OCI-LY3 (cell line): ENCODE data around the gene SGPP2.

Experiments
- H2AFZ ChIP-seq: fragments of 200-600, 300-600 bp; shearing (Covaris generic); 2 replicates; pipeline ENCODE4 v1.6.0; 2014; ENCODE audit warnings: antibody characterized with exemption, low read depth, low read length
- H3K27ac ChIP-seq: fragments of 200-600, 300-600 bp; sonication (generic); 2 replicates; pipeline ENCODE4 v1.5.1; 2014; ENCODE audit warnings: mild to moderate bottlenecking, low read length, moderate library complexity, mixed read lengths
- H3K27me3 ChIP-seq: fragments of 200-600, 300-600 bp; sonication (generic); 2 replicates; pipeline ENCODE4 v1.6.1; 2014; ENCODE audit warnings: low read depth, low read length, mixed read lengths
- H3K36me3 ChIP-seq: fragments of 200-600, 300-600 bp; sonication (generic); replicated peaks from 2 replicates; pipeline ENCODE3; 2014; ENCODE audit warnings: low read depth, low read length, mixed read lengths
- H3K4me1 ChIP-seq: fragments of 300-600, 200-600 bp; sonication (generic); 2 replicates; pipeline ENCODE4 v1.6.1; 2014; ENCODE audit warnings: low read length, mixed read lengths
- H3K4me2 ChIP-seq: fragments of 200-600, 300-600 bp; sonication (generic); 2 replicates; pipeline ENCODE4 v1.6.1; 2014; ENCODE audit warnings: low read length, mixed read lengths
- H3K4me3 ChIP-seq: fragments of 300-600, 200-600 bp; sonication (generic); 2 replicates; pipeline ENCODE4 v1.5.1; 2014; ENCODE audit warnings: antibody characterized with exemption, mild to moderate bottlenecking, low read length, moderate library complexity
- H3K79me2 ChIP-seq: fragments of 300-600, 200-600 bp; shearing (Covaris generic); 2 replicates; pipeline ENCODE4 v1.6.1; 2014; ENCODE audit warnings: mild to moderate bottlenecking, low read length, mixed read lengths
- H3K9ac ChIP-seq: fragments of 300-600, 200-600 bp; shearing (Covaris generic); 2 replicates; pipeline ENCODE4 v1.6.0; 2014; ENCODE audit warnings: mild to moderate bottlenecking, low read length, moderate library complexity
- H3K9me3 ChIP-seq: fragments of 200-600, 300-600 bp; shearing (Covaris generic); 2 replicates; pipeline ENCODE4 v1.6.1; 2014; ENCODE audit warnings: low read length, mixed read lengths; ENCODE audit not compliant: insufficient read depth
- H4K20me1 ChIP-seq: fragments of 200-600, 300-600 bp; sonication (generic); 2 replicates; pipeline ENCODE4 v1.6.1; 2016; ENCODE audit warnings: low read length, mixed read lengths; ENCODE audit not compliant: insufficient read depth
- CTCF ChIP-seq: fragments of 200-600, 300-600 bp; sonication (generic); IDR thresholded peaks from 2 replicates; pipeline ENCODE4 v1.5.1; 2014; ENCODE audit warnings: antibody characterized with exemption, low read length, low read depth
- EZH2phosphoT487 ChIP-seq: fragments of 200-600 bp; shearing (Covaris generic); IDR thresholded peaks from 2 replicates; pipeline ENCODE4 v1.6.1; 2018; ENCODE audit warnings: antibody characterized with exemption, mixed run types, low read depth

The SGPP2 gene

GRCh38 chr2:222447131-222447530 lies 22.8 kb downstream of the SGPP2 start:
- Histone ChIP-seq H2AFZ (no peak overlapping the region), H3K4me2 (no peak overlapping the region), H3K9me3 (no peaks in the 10 kb centered on the region), H3K36me3 (no peaks in the 10 kb centered on the region), H3K9ac (no peak overlapping the region), H3K4me1 (peaks cover 19% of the 10 kb centered on the region), H3K4me3 (no peak overlapping the region), H3K27me3 (no peaks in the 10 kb centered on the region), H3K27ac (no peak overlapping the region), H3K79me2 (peaks cover 4% of the 10 kb centered on the region; the same call in 1 of the 2 replicates), H4K20me1 (no peaks in the 10 kb centered on the region)
- TF ChIP-seq EZH2phosphoT487 (no peak), CTCF (no peak)

- no peak overlapping the region for H2AFZ ChIP-seq
- peaks cover under 1% of the 10 kb centered on the region; the same call in 1 of the 2 replicates for H3K79me2 ChIP-seq
- H3K27ac ChIP-seq, result no peak overlapping the region
- no peaks in the 10 kb centered on the region for H3K36me3 ChIP-seq
- H3K4me1 ChIP-seq, result peaks cover 19% of the 10 kb centered on the region
- H4K20me1 ChIP-seq, result no peaks in the 10 kb centered on the region
- H3K4me2 ChIP-seq, result no peak overlapping the region
- H3K27me3 ChIP-seq, result no peaks in the 10 kb centered on the region
- TF ChIP-seq EZH2phosphoT487 (no peak), CTCF (no peak)
- no peak overlapping the region for H3K9ac ChIP-seq
- H3K9me3 ChIP-seq, result no peaks in the 10 kb centered on the region
- no peak overlapping the region for H3K4me3 ChIP-seq
Observed at GRCh38 chr2:222448748-222449181, 24.4 kb downstream of the SGPP2 start.

- no peaks in the 10 kb centered on the region for H4K20me1 ChIP-seq
- no peaks in the 10 kb centered on the region for H3K36me3 ChIP-seq
- H3K4me2 ChIP-seq, result no peak overlapping the region
- no peaks in the 10 kb centered on the region; the same call in 1 of the 2 replicates for H3K79me2 ChIP-seq
- no peak overlapping the region for H3K27ac ChIP-seq
- TF ChIP-seq CTCF (no peak), EZH2phosphoT487 (no peak)
- H2AFZ ChIP-seq, result no peak overlapping the region
- no peaks in the 10 kb centered on the region for H3K9me3 ChIP-seq
- H3K9ac ChIP-seq, result no peak overlapping the region
- no peaks in the 10 kb centered on the region for H3K27me3 ChIP-seq
- no peak overlapping the region for H3K4me3 ChIP-seq
- peaks cover 19% of the 10 kb centered on the region for H3K4me1 ChIP-seq
Observed at GRCh38 chr2:222450021-222450420, 25.7 kb downstream of the SGPP2 start.

- H3K4me1 ChIP-seq, result peaks cover 19% of the 10 kb centered on the region
- no peak overlapping the region for H3K27ac ChIP-seq
- H3K79me2 ChIP-seq, result no peaks in the 10 kb centered on the region; the same call in 1 of the 2 replicates
- no peaks in the 10 kb centered on the region for H4K20me1 ChIP-seq
- no peaks in the 10 kb centered on the region for H3K9me3 ChIP-seq
- H2AFZ ChIP-seq, result 0 out of 2 replicates have a peak overlapping the region, but pooled peaks have one; percentile 36
- no peak overlapping the region for H3K4me3 ChIP-seq
- no peak overlapping the region for H3K9ac ChIP-seq
- peak overlapping the region; percentile 41 for H3K4me2 ChIP-seq
- H3K36me3 ChIP-seq, result no peaks in the 10 kb centered on the region
- H3K27me3 ChIP-seq, result no peaks in the 10 kb centered on the region
- TF ChIP-seq EZH2phosphoT487 (no peak), CTCF (no peak)
Observed at GRCh38 chr2:222451224-222451674, 26.9 kb downstream of the SGPP2 start.
